ENCODE data around the gene JAK3. TPM values are rescaled to one million over a fixed set of nuclear protein-coding genes. Genes with fewer than 3 reads are reported as not detected.

The JAK3 gene
- total RNA-seq, 1 donor from 2014 or later: 12.3 TPM

DNA sequence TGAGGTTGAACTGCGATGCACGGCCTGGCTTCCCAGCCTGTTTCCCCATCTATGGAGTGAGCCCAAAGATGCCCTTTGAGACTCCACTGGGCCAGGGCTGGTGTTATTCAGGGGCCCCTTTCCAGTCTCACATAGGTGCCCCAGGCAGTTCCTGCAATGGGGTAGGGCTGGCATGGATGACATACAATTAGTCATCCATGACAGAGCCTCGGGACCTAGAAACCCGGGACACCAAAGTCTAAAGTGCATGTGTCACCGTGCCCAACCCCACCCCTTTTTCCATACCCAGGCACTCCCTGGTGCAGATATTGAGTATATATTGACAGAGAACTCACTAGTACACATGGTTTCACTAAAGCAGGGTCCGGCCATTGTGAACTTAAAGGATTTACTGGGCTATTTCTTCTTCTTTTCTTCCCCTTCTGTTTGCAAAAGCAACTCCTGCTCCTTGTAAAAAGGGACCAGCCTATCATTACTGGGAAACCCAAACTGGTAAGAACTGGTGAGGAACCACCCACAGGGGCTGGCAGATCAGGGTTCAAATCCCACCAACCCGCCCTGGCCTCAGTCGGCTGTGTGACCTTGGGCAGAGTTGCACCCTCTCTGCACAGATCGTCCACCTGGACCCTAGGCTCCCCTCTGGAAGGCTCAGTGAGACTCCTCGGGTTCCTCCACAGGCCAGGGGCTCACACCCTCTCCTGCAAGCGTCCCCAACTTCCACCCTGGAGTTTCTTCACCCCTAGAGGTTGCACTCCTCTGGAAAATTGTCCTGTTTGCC is 50.2 kb downstream of the JAK3 start:
- Mint-ChIP-seq H3K36me3 (no peaks in the 10 kb centered on the region), H3K4me3 (no peak overlapping the region), H3K27me3 (ENCODE audit: low read depth) (peaks cover 72% of the 10 kb centered on the region), H3K27ac (no peak overlapping the region), H3K4me1 (no peaks in the 10 kb centered on the region), H3K9me3 (no peaks in the 10 kb centered on the region)
- DNase-seq (ENCODE audit: low spot score in 2 of 2, unreplicated experiment in 2 of 2): no peak
- TF ChIP-seq, protein P1, sequence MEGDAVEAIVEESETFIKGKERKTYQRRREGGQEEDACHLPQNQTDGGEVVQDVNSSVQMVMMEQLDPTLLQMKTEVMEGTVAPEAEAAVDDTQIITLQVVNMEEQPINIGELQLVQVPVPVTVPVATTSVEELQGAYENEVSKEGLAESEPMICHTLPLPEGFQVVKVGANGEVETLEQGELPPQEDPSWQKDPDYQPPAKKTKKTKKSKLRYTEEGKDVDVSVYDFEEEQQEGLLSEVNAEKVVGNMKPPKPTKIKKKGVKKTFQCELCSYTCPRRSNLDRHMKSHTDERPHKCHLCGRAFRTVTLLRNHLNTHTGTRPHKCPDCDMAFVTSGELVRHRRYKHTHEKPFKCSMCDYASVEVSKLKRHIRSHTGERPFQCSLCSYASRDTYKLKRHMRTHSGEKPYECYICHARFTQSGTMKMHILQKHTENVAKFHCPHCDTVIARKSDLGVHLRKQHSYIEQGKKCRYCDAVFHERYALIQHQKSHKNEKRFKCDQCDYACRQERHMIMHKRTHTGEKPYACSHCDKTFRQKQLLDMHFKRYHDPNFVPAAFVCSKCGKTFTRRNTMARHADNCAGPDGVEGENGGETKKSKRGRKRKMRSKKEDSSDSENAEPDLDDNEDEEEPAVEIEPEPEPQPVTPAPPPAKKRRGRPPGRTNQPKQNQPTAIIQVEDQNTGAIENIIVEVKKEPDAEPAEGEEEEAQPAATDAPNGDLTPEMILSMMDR (IDR thresholded peaks at IDR 0.05; ENCODE audit: unreplicated experiment): no peak

DNA sequence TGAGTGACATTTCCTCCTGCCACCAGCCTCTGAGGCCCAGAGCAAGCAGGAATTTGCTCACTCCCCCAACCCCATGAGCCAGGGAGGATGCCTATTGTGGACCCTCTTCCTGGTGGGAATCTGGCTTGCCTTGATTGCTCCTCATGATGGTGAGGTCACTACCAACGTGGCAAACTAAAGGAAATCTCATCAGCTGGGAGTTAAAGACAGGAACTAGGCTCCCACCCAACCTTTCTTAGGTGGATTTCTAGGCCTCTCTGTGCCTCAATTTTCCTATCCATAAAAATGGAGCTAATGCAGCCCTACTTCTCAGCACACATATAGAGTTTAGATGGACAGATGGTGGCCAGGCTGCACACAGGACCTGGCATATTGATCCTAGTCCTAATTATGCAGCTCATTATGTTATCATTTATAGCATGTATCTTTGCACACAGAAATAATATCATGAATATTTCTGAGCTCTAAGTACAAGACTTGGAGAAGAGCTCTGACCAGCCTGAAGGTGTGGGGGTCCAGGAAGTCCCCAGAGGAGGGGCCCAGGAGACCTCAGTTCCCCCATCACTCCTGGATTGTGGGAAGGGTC is 50.9 kb downstream of the JAK3 start:
- Mint-ChIP-seq H3K4me3 (no peak overlapping the region), H3K4me1 (no peaks in the 10 kb centered on the region), H3K27me3 (ENCODE audit: low read depth) (peaks cover 69% of the 10 kb centered on the region), H3K9me3 (no peaks in the 10 kb centered on the region), H3K36me3 (no peaks in the 10 kb centered on the region), H3K27ac (no peak overlapping the region)
- DNase-seq (ENCODE audit: low spot score in 2 of 2, unreplicated experiment in 2 of 2): no peak
- TF ChIP-seq, protein P1 (IDR thresholded peaks at IDR 0.05; ENCODE audit: unreplicated experiment): no peak

DNA sequence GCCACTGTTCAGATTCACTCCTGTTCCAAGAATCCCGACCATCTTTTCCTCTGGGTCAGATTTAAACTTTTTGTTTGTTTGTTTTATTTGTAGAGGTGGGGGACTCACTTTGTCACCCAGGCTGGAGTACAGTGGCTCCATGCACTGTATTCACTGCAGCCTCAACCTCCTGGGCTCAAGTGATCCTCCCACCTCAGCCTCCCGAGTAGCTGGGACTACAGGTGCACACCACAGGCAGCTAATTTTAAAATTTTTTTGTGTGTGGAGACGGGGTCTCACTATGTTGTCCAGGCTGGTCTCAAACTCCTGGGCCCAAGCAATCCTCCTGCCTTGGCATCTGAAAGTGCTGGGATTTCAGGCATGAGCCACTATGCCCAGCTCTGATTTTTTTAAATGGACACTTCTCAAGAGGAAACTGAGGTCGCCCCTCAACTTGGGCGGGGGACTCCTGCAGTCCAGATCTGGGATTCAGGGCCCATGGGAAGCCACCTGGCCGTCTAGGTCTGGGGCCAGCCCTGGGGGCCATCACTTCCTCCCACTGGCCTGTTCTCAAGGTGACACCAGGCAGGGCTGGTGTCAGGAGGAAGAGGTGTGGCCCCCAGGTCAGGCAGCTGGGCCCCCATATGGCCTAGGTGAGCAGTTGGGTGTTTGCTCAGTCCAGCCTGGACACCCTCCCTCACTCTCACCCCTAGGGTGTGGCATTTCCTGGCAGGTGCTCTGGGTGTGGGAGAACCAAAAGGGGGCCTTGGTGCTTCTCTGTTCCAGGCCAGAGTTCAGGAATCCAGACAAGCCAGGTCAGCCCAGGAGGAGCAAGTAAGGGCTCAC is 51.6 kb downstream of the JAK3 start:
- no peak for DNase-seq (ENCODE audit: low spot score in 2 of 2, unreplicated experiment in 2 of 2)
- H3K27me3 Mint-ChIP-seq (ENCODE audit: low read depth): peaks cover 72% of the 10 kb centered on the region
- H3K4me1 Mint-ChIP-seq: peaks cover 6% of the 10 kb centered on the region
- no peaks in the 10 kb centered on the region for H3K36me3 Mint-ChIP-seq
- TF ChIP-seq, protein P1 (IDR thresholded peaks at IDR 0.05; ENCODE audit: unreplicated experiment): no peak
- H3K27ac Mint-ChIP-seq: no peak overlapping the region
- H3K4me3 Mint-ChIP-seq: no peak overlapping the region
- H3K9me3 Mint-ChIP-seq: no peaks in the 10 kb centered on the region

DNA sequence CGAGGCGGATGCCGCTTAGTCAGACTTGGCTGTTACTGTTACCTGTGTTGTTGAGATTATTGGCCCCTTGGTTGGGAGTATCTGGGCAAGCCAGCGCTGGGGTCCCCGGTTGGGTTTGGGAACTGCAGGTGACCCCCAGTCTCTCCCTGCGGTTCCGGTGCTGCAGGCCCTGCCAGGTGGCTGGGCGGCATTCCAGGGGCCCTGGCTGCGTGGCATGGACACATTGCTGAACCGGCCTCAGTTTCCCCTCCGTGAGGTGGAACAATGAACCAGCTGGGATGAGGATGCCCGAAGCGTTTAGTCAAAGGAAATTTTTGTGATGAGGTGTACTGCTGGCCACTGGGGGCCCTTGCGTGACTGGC is 52.3 kb downstream of the JAK3 start:
- Mint-ChIP-seq H3K4me1 (peaks cover 6% of the 10 kb centered on the region), H3K27me3 (ENCODE audit: low read depth) (peaks cover 69% of the 10 kb centered on the region), H3K27ac (no peak overlapping the region), H3K36me3 (no peaks in the 10 kb centered on the region), H3K9me3 (no peaks in the 10 kb centered on the region), H3K4me3 (no peak overlapping the region)
- no peak for DNase-seq (ENCODE audit: low spot score in 2 of 2, unreplicated experiment in 2 of 2)
- TF ChIP-seq, protein P1 (IDR thresholded peaks at IDR 0.05; ENCODE audit: unreplicated experiment): no peak

DNA sequence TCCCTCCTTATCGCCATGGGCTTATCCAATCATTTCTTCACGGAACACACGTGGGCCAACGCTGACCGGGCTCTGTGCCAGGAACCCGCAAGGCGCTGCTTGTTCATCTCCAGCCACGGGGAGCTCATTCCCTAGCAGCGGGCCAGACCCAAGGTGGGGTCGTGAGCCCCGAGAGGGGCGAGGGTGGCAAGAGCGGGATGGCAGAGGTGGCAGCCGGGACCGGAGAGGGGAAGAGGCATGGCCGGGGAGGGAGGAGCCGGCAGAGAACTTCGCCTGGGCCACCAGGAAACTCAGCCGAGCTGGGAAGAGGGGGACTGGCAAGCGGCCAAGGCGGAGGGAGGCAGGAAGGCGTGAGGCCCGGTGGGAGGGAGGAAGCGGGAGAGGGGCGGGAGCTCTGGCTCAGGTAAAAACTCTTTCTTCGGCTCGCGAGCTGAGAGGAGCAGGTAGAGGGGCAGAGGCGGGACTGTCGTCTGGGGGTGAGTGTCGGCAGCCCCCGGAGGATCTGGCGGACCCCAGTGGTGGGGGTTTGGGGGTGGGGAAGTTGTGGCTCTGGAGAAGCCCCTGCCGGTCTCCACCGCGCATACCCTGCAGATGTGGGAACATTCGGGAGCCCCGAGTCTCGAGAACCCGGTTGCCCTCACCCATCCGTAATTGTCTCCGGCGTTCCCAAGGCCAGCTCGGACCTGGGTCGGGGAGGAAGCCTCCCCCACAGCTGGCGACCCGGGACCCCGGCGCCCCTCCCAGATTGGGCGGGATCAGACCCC is 52.9 kb downstream of the JAK3 start, which contains the start of gene B3GNT3:
TSS of gene B3GNT3 (plus strand) at position 408 of the 764 bp plus-strand sequence. CDS start 12,670 bp downstream, outside the sequence.
- Mint-ChIP-seq H3K4me1 (peaks cover 6% of the 10 kb centered on the region), H3K36me3 (no peaks in the 10 kb centered on the region), H3K27ac (no peak within 1 kb of the TSS), H3K9me3 (no peaks in the 10 kb centered on the region), H3K4me3 (no peak within 1 kb of the TSS), H3K27me3 (ENCODE audit: low read depth) (peaks cover 72% of the 10 kb centered on the region)
- DNase-seq (ENCODE audit: low spot score in 2 of 2, unreplicated experiment in 2 of 2): peak in 1 of 2 experiments; percentile 57
- TF ChIP-seq, protein P1 (IDR thresholded peaks at IDR 0.05; ENCODE audit: unreplicated experiment): no peak
